Sigmoid colon (tissue), 4 donors: ENCODE results near the gene F3.

Source experiments
- EP300 ChIP-seq, 4 donors: sonication (generic); formaldehyde crosslinking; IDR thresholded peaks; one replicate each; pipeline ENCODE4 v1.6.1; 2017; ENCODE audit warnings: antibody characterized with exemption in 4 of 4
- POLR2A ChIP-seq, 2 donors: fragments of 450-650 bp; IDR thresholded peaks; one replicate each; pipeline ENCODE4 v1.6.1; 2016; ENCODE audit warnings: antibody characterized with exemption in 2 of 2, mild to moderate bottlenecking in 2 of 2, moderate library complexity in 2 of 2
- POLR2AphosphoS5 ChIP-seq, 4 donors: sonication (generic); formaldehyde crosslinking; IDR thresholded peaks; one replicate each; pipeline ENCODE4 v1.6.1; 2017; ENCODE audit warnings: antibody characterized with exemption in 4 of 4
- TF ChIP-seq, protein P1 (sequence below), 4 experiments: fragments of 450-650 bp in 3 of 4; fragments of 200-600 bp in 1 of 4; IDR thresholded peaks; one replicate each; pipeline ENCODE4 v1.5.1; 2016 to 2019; ENCODE audit warnings: antibody characterized with exemption in 4 of 4, mild to moderate bottlenecking in 3 of 4, moderate library complexity in 2 of 4

DNA sequence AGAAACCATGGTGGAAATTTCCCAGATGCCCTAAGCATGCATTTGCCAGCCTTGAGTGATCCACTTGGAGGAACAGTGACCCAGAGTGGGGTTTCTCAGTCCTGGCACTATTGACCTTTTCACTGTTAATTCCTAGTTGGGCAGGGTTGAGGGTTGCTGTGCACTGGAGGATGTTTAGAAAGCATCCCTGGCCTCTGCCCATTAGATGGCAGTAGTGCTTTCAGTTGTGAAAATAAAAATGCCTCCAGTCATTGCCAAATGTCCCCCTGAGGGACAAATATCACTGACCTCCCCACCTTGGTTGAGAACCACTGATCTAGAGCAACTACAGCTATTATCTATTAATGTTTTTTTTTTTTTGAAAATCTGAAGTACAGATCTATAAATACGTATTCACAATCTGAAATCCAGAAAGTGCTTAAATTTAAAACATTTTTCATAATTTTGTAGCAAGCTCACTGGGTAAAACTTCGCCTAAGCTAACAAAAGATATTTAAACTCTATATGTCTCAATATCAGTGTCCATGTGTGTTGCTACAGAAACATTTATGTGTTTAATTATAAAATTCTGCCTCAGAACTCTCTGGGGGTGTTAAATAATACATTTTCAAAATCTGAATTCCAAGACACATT, 27.3 kb downstream of the F3 start:
- TF ChIP-seq POLR2AphosphoS5 (IDR thresholded peaks at IDR 0.05) (no peak), EP300 (IDR thresholded peaks at IDR 0.05) (no peak), POLR2A (IDR thresholded peaks at IDR 0.05) (no peak)
- TF ChIP-seq, protein P1, sequence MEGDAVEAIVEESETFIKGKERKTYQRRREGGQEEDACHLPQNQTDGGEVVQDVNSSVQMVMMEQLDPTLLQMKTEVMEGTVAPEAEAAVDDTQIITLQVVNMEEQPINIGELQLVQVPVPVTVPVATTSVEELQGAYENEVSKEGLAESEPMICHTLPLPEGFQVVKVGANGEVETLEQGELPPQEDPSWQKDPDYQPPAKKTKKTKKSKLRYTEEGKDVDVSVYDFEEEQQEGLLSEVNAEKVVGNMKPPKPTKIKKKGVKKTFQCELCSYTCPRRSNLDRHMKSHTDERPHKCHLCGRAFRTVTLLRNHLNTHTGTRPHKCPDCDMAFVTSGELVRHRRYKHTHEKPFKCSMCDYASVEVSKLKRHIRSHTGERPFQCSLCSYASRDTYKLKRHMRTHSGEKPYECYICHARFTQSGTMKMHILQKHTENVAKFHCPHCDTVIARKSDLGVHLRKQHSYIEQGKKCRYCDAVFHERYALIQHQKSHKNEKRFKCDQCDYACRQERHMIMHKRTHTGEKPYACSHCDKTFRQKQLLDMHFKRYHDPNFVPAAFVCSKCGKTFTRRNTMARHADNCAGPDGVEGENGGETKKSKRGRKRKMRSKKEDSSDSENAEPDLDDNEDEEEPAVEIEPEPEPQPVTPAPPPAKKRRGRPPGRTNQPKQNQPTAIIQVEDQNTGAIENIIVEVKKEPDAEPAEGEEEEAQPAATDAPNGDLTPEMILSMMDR (IDR thresholded peaks at IDR 0.05) = peak; percentile 10 to 58 (median 22)
